Lung (tissue), 12 donors: ENCODE measurements around the gene HMOX1. TPM values are rescaled to one million over a fixed set of nuclear protein-coding genes. Genes with fewer than 3 reads are reported as not detected.

Experiments
- ATAC-seq: fragments of 200-7000 bp; cut with Tn5 transposase; one replicate; pipeline ENCODE4 v1.9.1; 2020; ENCODE audit warnings: moderate number of reproducible peaks; ENCODE audit not compliant: insufficient read depth, low FRiP score
- DNase-seq, 3 donors: peaks; one replicate each; pipeline ENCODE4 v3.0.0-alpha.2; 2013 to 2017
- H3K27ac ChIP-seq, 2 donors: one replicate each; pipeline ENCODE4 v1.5.1; 2013; ENCODE audit warnings: mild to moderate bottlenecking in 2 of 2, moderate library complexity in 2 of 2, control low read depth in 1 of 2, inconsistent platforms in 1 of 2, low read depth in 1 of 2, low read length in 1 of 2
- H3K27me3 ChIP-seq, 3 donors: one replicate each; pipeline ENCODE4 v1.5.1; 2013; ENCODE audit warnings: low read length in 2 of 3; ENCODE audit not compliant: control insufficient read depth in 3 of 3, insufficient read depth in 3 of 3
- H3K36me3 ChIP-seq, 4 donors: one replicate each; pipeline ENCODE4 v1.5.1; 2013; ENCODE audit warnings: low read length in 4 of 4, mild to moderate bottlenecking in 1 of 4, moderate library complexity in 1 of 4; ENCODE audit not compliant: control insufficient read depth in 4 of 4, insufficient read depth in 4 of 4
- H3K4me1 ChIP-seq, 5 donors: one replicate each; pipeline ENCODE4 v1.5.1; 2013; ENCODE audit warnings: low read length in 5 of 5, mild to moderate bottlenecking in 2 of 5, moderate library complexity in 1 of 5; ENCODE audit not compliant: control insufficient read depth in 5 of 5, insufficient read depth in 5 of 5
- H3K4me3 ChIP-seq: one replicate; pipeline ENCODE4 v1.5.1; 2013; ENCODE audit warnings: mild to moderate bottlenecking, control low read depth, moderate library complexity
- H3K9ac ChIP-seq, 2 donors: one replicate each; pipeline ENCODE4 v1.5.1; 2013; ENCODE audit warnings: low read length in 2 of 2, control low read depth in 1 of 2; ENCODE audit not compliant: insufficient read depth in 1 of 2
- H3K9me3 ChIP-seq, 4 donors: one replicate each; pipeline ENCODE4 v1.5.1; 2013; ENCODE audit warnings: low read length in 3 of 4, mild to moderate bottlenecking in 1 of 4, moderate library complexity in 1 of 4; ENCODE audit not compliant: control insufficient read depth in 4 of 4, insufficient read depth in 3 of 4
- CTCF ChIP-seq: IDR thresholded peaks from 2 replicates; pipeline ENCODE4 v1.5.1; 2012; ENCODE audit warnings: mild to moderate bottlenecking; ENCODE audit errors: control extremely low read depth, extremely low read depth
- WGBS, 2 donors: extraction: QIAGEN DNeasy Blood & Tissue Kit; methylation state at CpG; one replicate each; pipeline ENCODE4 v1.1.7; 2013; 5-methylcytosine and 5-hydroxymethylcytosine counted together
- polyA plus RNA-seq, 2 donors: library from polyadenylated mRNA; stranded (reverse); fragments of 200-250 nt; gene quantifications; one replicate each; pipeline ENCODE4 v1.2.1, GENCODE V29; 2013
- total RNA-seq, 2 donors: library from RNA; depleted of rRNA in 1 of 2; stranded (reverse); fragments of >200 nt in 1 of 2; gene quantifications; one replicate each; pipeline ENCODE4 v1.2.1, GENCODE V29; 2014 to 2021
- donor health status: control.
- donor health status: control.
- donor health status: Bipolar disorder and iron deficiency.
- donor health status: healthy.
- donor health status: DM: yes; HTN: yes; CAD: no.

HMOX1 gene
- total and polyA plus RNA-seq, 4 donors = 59.9 to 930 (median 135) TPM

DNA sequence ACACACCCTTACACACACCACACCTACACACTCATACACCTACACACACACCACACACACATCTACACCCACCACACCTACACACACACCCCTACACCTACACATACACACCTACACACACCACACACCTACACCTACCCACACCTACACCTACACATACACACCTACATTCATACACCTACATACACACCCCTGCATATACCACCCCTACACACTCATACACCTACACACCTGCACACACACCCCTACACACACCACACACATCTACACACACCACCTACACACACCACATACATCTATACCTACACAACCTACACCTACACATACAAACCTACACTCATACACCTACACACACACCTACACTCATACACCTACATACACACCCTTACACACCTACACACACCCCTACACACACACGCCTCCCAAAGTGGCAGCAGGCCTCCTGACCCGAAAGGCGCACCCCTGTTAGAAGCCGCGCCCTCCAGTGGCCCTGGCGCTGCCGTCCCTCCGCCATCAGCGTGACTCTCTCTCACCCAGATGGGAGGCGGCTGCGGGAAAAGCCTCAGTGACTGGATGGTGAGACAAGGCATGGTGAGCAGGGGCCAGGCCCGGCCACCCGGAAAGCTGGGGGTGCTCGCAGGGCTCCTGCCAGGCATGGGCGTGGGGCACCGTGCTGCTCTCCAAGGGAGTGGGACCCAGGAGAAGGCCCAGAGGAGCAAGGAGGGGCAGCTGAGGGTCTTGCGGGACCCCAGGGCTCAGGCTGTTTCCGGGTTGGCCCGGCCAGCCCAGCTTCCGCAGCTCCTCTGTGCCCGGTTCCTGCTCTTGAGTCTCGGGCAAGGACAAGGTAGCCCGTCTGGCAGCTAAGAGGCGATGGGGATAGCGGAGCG is 37.0 kb upstream of the HMOX1 start:
- H3K36me3 ChIP-seq = peaks cover 5 to 79% (median 23%) of the 10 kb centered on the region in 4 donors
- H3K27ac ChIP-seq = no peak overlapping the region
- H3K4me3 ChIP-seq = no peak overlapping the region
- no peaks in the 10 kb centered on the region for H3K27me3 ChIP-seq
- no peak for DNase-seq
- peaks cover 0 to 8% (median 0%) of the 10 kb centered on the region in 5 donors for H3K4me1 ChIP-seq
- TF ChIP-seq CTCF = no peak
- no peak overlapping the region for H3K9ac ChIP-seq
- ATAC-seq = no peak
- WGBS, 2 donors = 97 to 98% methylated on average over 26 of the region's 26 CpGs
- H3K9me3 ChIP-seq = no peaks in the 10 kb centered on the region

DNA sequence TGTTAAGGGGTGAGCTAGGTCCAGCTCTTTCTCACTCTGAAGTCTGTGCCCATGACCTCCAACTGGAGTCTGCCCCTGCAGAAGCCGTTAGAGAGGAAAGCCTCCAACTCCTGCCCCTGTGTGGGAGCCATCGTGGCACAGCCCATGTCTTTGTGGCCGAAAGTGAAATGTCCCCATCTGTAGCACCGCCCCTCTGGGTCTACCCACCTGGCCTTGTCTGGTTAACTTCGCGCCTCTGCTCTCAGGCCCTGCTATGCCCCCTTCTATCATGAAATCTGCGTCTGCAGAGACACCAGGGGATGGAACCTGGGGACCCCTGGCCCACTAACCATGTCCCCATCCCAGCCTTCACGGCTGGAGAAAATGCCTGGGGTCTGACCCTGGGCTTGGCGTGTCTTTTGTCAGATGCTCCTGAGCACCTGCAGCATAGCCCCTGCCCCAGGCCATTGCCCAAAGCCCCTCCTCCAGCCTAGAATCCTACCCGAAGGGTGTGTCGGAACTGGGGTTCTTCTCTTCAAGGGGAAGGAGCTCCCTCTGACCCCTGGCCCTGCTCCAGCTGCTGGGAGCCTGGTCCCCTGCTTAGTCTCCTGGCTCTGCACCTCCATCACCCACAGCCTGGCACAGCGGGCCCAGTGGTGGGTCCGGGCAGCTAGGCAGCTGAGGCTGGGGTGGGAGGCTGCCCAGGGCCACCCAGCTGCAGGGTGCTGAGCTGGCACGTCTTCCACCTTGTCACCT is 35.8 kb upstream of the HMOX1 start:
- Histone ChIP-seq H3K4me1 (peaks cover 0 to 19% (median 5%) of the 10 kb centered on the region in 5 donors), H3K27me3 (no peaks in the 10 kb centered on the region), H3K9me3 (no peaks in the 10 kb centered on the region), H3K36me3 (peaks cover 5 to 75% (median 21%) of the 10 kb centered on the region in 4 donors), H3K9ac (no peak overlapping the region), H3K4me3 (no peak overlapping the region), H3K27ac (no peak overlapping the region)
- DNase-seq (no peak), ATAC-seq (no peak)
- WGBS, 2 donors = 92 to 95% methylated on average over 14 of the region's 14 CpGs
- no peak for TF ChIP-seq CTCF

- H3K27me3 ChIP-seq = no peaks in the 10 kb centered on the region
- no peak overlapping the region for H3K27ac ChIP-seq
- DNase-seq (no peak), ATAC-seq (no peak)
- no peak overlapping the region for H3K9ac ChIP-seq
- H3K36me3 ChIP-seq = peaks cover 5 to 69% (median 17%) of the 10 kb centered on the region in 4 donors
- H3K9me3 ChIP-seq = no peaks in the 10 kb centered on the region
- no peak overlapping the region for H3K4me3 ChIP-seq
- peaks cover 0 to 25% (median 5%) of the 10 kb centered on the region in 5 donors for H3K4me1 ChIP-seq
- no peak for TF ChIP-seq CTCF
- WGBS, 2 donors = 95 to 99% methylated on average over 11 of the region's 11 CpGs
These were observed 34.9 kb upstream of the HMOX1 start for GRCh38 chr22:35345808-35346505.
